Sigmoid colon (tissue), 7 donors: ENCODE data around the gene CD2BP2. TPM values are rescaled to one million over a fixed set of nuclear protein-coding genes. Genes with fewer than 3 reads are reported as not detected.
A peak's percentile ranks its signal among the peaks of the same experiment; 100 is the strongest.

ENCODE experiments used
- DNase-seq: peaks from one replicate; pipeline ENCODE4 v3.0.0-alpha.2; 2019
- H3K27ac ChIP-seq, 4 donors: fragments of 200-600 bp; sonication (generic); one replicate each; pipeline ENCODE4 v1.5.1; 2016 to 2019; ENCODE audit warnings: mild to moderate bottlenecking in 1 of 4
- H3K27me3 ChIP-seq, 3 donors: fragments of 200-600 bp; sonication (generic); one replicate each; pipeline ENCODE4 v1.5.1; 2019; ENCODE audit warnings: mild to moderate bottlenecking in 1 of 3
- H3K36me3 ChIP-seq, 4 donors: fragments of 200-600 bp; sonication (generic); one replicate each; pipeline ENCODE4 v1.5.1; 2016 to 2019
- H3K4me1 ChIP-seq, 4 donors: fragments of 200-600 bp; sonication (generic); one replicate each; pipeline ENCODE4 v1.5.1; 2017 to 2019
- H3K4me3 ChIP-seq, 4 donors: fragments of 200-600 bp; sonication (generic); one replicate each; pipeline ENCODE4 v1.5.1; 2017 to 2019; ENCODE audit warnings: mild to moderate bottlenecking in 2 of 4, moderate library complexity in 1 of 4
- H3K9me3 ChIP-seq, 4 donors: fragments of 200-600 bp in 3 of 4; sonication (generic) in 3 of 4; one replicate each; pipeline versions ENCODE4 v1.5.1 to v1.6.1; 2013 to 2019
- EP300 ChIP-seq, 4 donors: sonication (generic); formaldehyde crosslinking; IDR thresholded peaks; one replicate each; pipeline ENCODE4 v1.6.1; 2017; ENCODE audit warnings: antibody characterized with exemption in 4 of 4
- POLR2A ChIP-seq, 2 donors: fragments of 450-650 bp; IDR thresholded peaks; one replicate each; pipeline ENCODE4 v1.6.1; 2016; ENCODE audit warnings: antibody characterized with exemption in 2 of 2, mild to moderate bottlenecking in 2 of 2, moderate library complexity in 2 of 2
- POLR2AphosphoS5 ChIP-seq, 4 donors: sonication (generic); formaldehyde crosslinking; IDR thresholded peaks; one replicate each; pipeline ENCODE4 v1.6.1; 2017; ENCODE audit warnings: antibody characterized with exemption in 4 of 4
- WGBS, 2 donors: extraction: QIAGEN DNeasy Blood & Tissue Kit; methylation state at CpG; one replicate each; pipeline ENCODE4 v1.1.7; 2013; 5-methylcytosine and 5-hydroxymethylcytosine counted together
- intact Hi-C: fragments of 100-400 bp; cut with DNase I; formaldehyde crosslinking; loops from one replicate; pipeline ENCODE4 v1.15.1; 2023
- polyA plus RNA-seq, 3 donors: library from polyadenylated mRNA; stranded (reverse); fragments of 200-250 nt; gene quantifications; one replicate each; pipeline ENCODE4 v1.2.3, GENCODE V29; 2013
- total RNA-seq, 4 donors: library from RNA; depleted of rRNA; stranded (reverse); fragments of >200 nt; gene quantifications; one replicate each; pipeline ENCODE4 v1.1.0, GENCODE V29; 2016
- TF ChIP-seq, protein P1 (sequence below), 4 experiments: fragments of 450-650 bp in 3 of 4; fragments of 200-600 bp in 1 of 4; IDR thresholded peaks; one replicate each; pipeline ENCODE4 v1.5.1; 2016 to 2019; ENCODE audit warnings: antibody characterized with exemption in 4 of 4, mild to moderate bottlenecking in 3 of 4, moderate library complexity in 2 of 4
- donor health status: healthy with polysubstance abuse.
- donor health status: Bipolar disorder and iron deficiency.
- donor health status: healthy.

Gene CD2BP2
- total and polyA plus RNA-seq, 7 donors, result 29.9 to 57.3 (median 47.1) TPM

DNA sequence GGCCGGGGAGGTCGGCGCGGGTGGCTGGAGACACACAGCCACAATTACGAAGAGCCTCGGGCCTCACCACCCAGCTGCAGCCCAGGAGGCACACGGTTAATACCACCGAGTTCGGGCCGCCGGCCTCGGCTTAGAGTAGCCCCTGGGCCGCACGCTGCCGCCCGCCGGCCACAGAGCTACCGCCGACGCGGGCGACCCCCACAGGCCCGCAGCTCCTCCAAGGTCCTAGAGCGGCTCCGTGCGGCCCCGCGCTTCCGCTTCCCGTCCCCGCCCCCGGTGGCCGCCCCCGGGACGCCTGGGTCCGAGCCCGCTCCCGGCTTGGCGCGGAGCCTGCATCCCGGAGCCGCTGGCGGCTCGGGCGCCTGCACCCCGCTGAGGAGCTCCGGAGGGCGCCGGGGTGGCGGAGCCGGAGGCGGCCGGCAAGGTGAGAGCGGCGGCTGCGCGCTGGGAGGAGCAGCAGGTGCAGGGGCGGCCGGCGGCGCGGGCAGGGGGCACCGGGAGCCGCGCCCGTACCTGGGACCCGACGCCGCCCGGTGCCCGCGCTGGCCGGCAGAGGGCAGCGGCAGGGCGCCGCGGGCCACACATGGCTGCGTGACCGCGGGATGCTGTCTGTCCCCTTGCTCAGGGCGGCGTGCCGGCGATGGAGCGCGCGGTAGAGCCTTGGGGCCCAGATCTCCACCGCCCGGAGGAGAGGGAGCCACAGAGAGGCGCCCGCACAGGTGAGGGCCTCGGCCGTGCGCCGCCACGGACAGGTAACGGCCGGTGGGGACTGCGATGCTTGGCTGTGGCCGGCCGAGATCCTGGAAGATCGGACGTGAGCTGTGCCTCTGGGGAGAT, 40.3 kb upstream of the CD2BP2 start, which contains the start of gene ZNF48:
ZNF48 (plus strand) TSS at position 266 of the 837 bp plus-strand sequence; CDS start at position 641, 375 bp downstream.
- TF ChIP-seq, protein P1, sequence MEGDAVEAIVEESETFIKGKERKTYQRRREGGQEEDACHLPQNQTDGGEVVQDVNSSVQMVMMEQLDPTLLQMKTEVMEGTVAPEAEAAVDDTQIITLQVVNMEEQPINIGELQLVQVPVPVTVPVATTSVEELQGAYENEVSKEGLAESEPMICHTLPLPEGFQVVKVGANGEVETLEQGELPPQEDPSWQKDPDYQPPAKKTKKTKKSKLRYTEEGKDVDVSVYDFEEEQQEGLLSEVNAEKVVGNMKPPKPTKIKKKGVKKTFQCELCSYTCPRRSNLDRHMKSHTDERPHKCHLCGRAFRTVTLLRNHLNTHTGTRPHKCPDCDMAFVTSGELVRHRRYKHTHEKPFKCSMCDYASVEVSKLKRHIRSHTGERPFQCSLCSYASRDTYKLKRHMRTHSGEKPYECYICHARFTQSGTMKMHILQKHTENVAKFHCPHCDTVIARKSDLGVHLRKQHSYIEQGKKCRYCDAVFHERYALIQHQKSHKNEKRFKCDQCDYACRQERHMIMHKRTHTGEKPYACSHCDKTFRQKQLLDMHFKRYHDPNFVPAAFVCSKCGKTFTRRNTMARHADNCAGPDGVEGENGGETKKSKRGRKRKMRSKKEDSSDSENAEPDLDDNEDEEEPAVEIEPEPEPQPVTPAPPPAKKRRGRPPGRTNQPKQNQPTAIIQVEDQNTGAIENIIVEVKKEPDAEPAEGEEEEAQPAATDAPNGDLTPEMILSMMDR (IDR thresholded peaks at IDR 0.05), result peak in 1 of 4 experiments; percentile 23
- TF ChIP-seq POLR2AphosphoS5 (IDR thresholded peaks at IDR 0.05) (peak in 3 of 4 donors; percentile 51 to 65 (median 52)), EP300 (IDR thresholded peaks at IDR 0.05) (no peak), POLR2A (IDR thresholded peaks at IDR 0.05) (no peak)
- Histone ChIP-seq H3K4me3 (peak within 1 kb of the TSS; percentile 73 to 95 (median 84)), H3K36me3 (peaks cover 10 to 19% (median 12%) of the 10 kb centered on the region in 4 donors), H3K4me1 (peaks cover 0 to 45% (median 43%) of the 10 kb centered on the region in 4 donors), H3K27me3 (no peaks in the 10 kb centered on the region), H3K27ac (peak within 1 kb of the TSS; percentile 85 to 91 (median 86)), H3K9me3 (no peaks in the 10 kb centered on the region)
- intact Hi-C loops, result loop anchor here (2.0 kb wide), 1 partner anchor 17 kb away; no protein-coding TSS in a partner anchor
- 0 to 1% methylated on average over 103 of the region's 103 CpGs for WGBS, 2 donors
- peak; percentile 94 for DNase-seq

DNA sequence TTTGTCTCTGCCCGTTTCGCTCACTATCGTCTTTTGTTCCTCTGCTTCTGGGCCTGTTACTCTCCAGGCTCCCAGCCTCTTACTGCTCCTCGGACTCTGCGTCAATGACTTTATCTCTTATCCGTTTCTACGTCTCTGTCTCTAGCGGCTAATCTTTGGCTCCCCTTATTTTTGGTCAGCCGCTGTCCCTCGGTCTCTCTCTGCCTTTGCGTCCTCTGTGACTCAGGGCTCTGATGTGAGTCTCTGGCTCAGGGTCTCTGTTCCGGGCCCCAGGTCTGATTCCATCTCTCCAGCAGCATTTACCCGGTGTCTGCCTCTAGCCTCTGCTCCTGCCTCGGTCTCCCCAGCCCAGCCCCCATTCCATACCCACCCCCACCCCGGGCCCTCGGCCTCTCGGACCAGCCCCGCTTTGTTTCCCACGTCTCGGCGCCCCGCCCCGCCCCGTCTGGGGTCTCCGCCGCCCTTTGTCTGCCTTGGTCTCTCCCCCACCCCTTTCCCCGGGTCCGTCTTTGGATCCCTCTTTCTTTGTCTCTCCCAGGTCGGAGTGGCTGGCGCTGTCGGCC, 39.6 kb upstream of the CD2BP2 start:
- H3K4me3 ChIP-seq, result peak overlapping the region; percentile 73 to 95 (median 84)
- intact Hi-C loops, result loop anchor here (2.0 kb wide), 1 partner anchor 16 kb away; no protein-coding TSS in a partner anchor
- TF ChIP-seq, protein P1 (IDR thresholded peaks at IDR 0.05), result no peak
- TF ChIP-seq EP300 (IDR thresholded peaks at IDR 0.05) (no peak), POLR2A (IDR thresholded peaks at IDR 0.05) (no peak)
- peaks cover 10 to 19% (median 12%) of the 10 kb centered on the region in 4 donors for H3K36me3 ChIP-seq
- H3K9me3 ChIP-seq, result no peaks in the 10 kb centered on the region
- no peak for DNase-seq
- H3K27ac ChIP-seq, result peak overlapping the region; percentile 85 to 91 (median 86)
- peaks cover 0 to 40% (median 39%) of the 10 kb centered on the region in 4 donors for H3K4me1 ChIP-seq
- WGBS, 2 donors, result 16 to 26% methylated on average over 31 of the region's 31 CpGs
- H3K27me3 ChIP-seq, result no peaks in the 10 kb centered on the region

DNA sequence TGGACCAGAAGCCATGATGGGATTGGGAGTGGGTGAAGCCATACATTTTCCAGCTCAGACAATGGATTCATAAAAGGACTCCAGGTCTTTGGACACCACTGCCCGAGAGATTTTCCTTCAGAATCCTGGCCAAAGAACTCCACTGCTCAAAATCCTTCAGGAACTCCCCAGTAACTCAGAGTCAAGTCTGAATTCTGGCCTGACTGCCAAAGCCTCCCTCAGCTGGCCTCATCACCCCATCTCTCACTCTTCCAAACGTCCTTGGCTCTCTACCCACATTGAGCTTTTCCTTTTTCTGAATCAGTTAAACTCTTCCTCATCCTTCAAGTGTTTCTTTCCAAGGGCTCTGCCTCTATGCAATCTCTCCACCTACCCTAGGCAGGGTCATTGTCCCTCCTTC, 28.4 kb upstream of the CD2BP2 start:
- no peak for DNase-seq
- Histone ChIP-seq H3K4me1 (peaks cover 0 to 11% (median 9%) of the 10 kb centered on the region in 4 donors), H3K27ac (no peak overlapping the region), H3K36me3 (no peaks in the 10 kb centered on the region), H3K27me3 (no peaks in the 10 kb centered on the region), H3K4me3 (no peak overlapping the region), H3K9me3 (no peaks in the 10 kb centered on the region)
- intact Hi-C loops, result no loop called here
- WGBS, 2 donors, result 49 to 56% methylated on average over 2 of the region's 2 CpGs
- TF ChIP-seq, protein P1 (IDR thresholded peaks at IDR 0.05), result no peak
- TF ChIP-seq POLR2AphosphoS5 (IDR thresholded peaks at IDR 0.05) (no peak), POLR2A (IDR thresholded peaks at IDR 0.05) (no peak), EP300 (IDR thresholded peaks at IDR 0.05) (no peak)

DNA sequence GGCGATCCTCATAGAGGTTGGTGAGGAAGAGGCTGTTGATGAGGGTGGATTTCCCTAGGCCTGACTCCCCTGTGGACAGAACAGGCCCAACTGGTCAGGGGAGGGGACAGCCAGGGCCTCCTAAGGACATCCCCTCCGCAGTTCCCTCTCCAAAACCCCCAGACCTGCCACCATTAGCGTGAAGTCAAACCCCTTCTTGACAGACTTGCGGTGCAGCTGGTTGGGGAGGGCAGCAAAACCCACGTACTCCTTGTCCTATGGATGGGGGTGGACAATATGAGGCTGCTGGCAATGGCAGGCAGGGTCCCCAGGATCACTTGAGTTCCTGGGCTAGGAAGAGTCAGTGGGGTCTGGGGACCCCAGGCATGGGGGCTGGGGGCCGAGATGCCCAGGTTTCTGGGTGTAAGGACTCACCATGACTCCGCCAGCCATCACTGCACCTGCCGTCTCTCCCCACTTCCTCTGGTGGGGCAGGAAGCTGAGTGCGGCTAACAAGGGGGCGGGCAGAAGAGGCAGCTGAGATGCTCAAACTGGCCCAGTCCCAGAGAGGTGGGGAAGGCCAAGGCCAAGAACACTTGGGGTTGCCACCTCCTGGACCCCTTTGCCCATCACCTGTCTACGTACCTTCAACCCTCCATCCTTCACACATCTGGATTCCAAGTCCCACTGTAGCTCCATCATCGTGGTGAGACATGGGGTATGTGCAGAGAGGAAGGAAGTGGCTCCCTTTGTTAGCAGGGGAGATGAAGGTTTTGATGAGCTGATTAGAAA, 27.2 kb upstream of the CD2BP2 start, which contains the start of gene SEPTIN1:
SEPTIN1 (minus strand) TSS at position 451 of the 771 bp plus-strand sequence; CDS start at position 432, 19 bp downstream.
- H3K9me3 ChIP-seq, result no peaks in the 10 kb centered on the region
- DNase-seq, result no peak
- H3K27me3 ChIP-seq, result no peaks in the 10 kb centered on the region
- H3K4me3 ChIP-seq, result no peak within 1 kb of the TSS
- no peak within 1 kb of the TSS for H3K27ac ChIP-seq
- H3K4me1 ChIP-seq, result peaks cover 0 to 14% (median 12%) of the 10 kb centered on the region in 4 donors
- no peaks in the 10 kb centered on the region for H3K36me3 ChIP-seq
- intact Hi-C loops, result no loop called here
- 34 to 57% methylated on average over 12 of the region's 12 CpGs for WGBS, 2 donors
- no peak for TF ChIP-seq POLR2A (IDR thresholded peaks at IDR 0.05)
- TF ChIP-seq EP300 (IDR thresholded peaks at IDR 0.05), result no peak
- TF ChIP-seq POLR2AphosphoS5 (IDR thresholded peaks at IDR 0.05), result no peak
- TF ChIP-seq, protein P1 (IDR thresholded peaks at IDR 0.05), result no peak
